Chondrocyte (in vitro differentiated cells): ENCODE measurements around the gene NAPSA. TPM values are rescaled to one million over a fixed set of nuclear protein-coding genes. Genes with fewer than 3 reads are reported as not detected.

Source experiments
- DNase-seq: peaks from one replicate; pipeline ENCODE4 v3.0.0; 2021; ENCODE audit warnings: mixed read lengths, low spot score
- H3K27ac Mint-ChIP-seq: one replicate; pipeline ENCODE4 v1.8.0; 2021; ENCODE audit warnings: mild to moderate bottlenecking, moderate library complexity, mixed read lengths; ENCODE audit not compliant: unreplicated experiment
- H3K27me3 Mint-ChIP-seq: 2 replicates; pipeline ENCODE4 v1.8.0; 2021; ENCODE audit warnings: low read depth, mixed read lengths
- H3K36me3 Mint-ChIP-seq: 2 replicates; pipeline ENCODE4 v1.8.0; 2021; ENCODE audit warnings: low read depth, mixed read lengths
- H3K4me1 Mint-ChIP-seq: 2 replicates; pipeline ENCODE4 v1.8.0; 2021; ENCODE audit warnings: low read depth, mild to moderate bottlenecking, mixed read lengths
- H3K4me3 Mint-ChIP-seq: one replicate; pipeline ENCODE4 v1.8.0; 2021; ENCODE audit warnings: mild to moderate bottlenecking, moderate library complexity, mixed read lengths; ENCODE audit not compliant: unreplicated experiment
- H3K9me3 Mint-ChIP-seq: 2 replicates; pipeline ENCODE4 v1.8.0; 2021; ENCODE audit warnings: low read depth, mixed read lengths
- CTCF ChIP-seq: fragments of 200-600 bp; sonication (generic); IDR thresholded peaks from 2 replicates; pipeline ENCODE4 v1.5.0; 2021; ENCODE audit warnings: antibody characterized with exemption, mild to moderate bottlenecking, moderate library complexity
- total RNA-seq: library from RNA; stranded (reverse); gene quantifications from 3 replicates; pipeline ENCODE4 v1.2.1, GENCODE V29; 2021

The NAPSA gene
- total RNA-seq, 1 donor from 2014 or later: 0.55 TPM

GRCh38 chr19:50326101-50326664 lies 39.3 kb downstream of the NAPSA start:
- H3K4me3 Mint-ChIP-seq: peak overlapping the region; percentile 45

GRCh38 chr19:50325310-50326100 lies 39.9 kb downstream of the NAPSA start:
- H3K27me3 Mint-ChIP-seq: peaks cover 13% of the 10 kb centered on the region
- TF ChIP-seq CTCF: no peak
- peaks cover 10% of the 10 kb centered on the region for H3K36me3 Mint-ChIP-seq
- peak overlapping the region; percentile 45 for H3K4me3 Mint-ChIP-seq
- DNase-seq: no peak
- no peaks in the 10 kb centered on the region for H3K9me3 Mint-ChIP-seq
- peaks cover 27% of the 10 kb centered on the region for H3K4me1 Mint-ChIP-seq
- H3K27ac Mint-ChIP-seq: no peak overlapping the region

More at GRCh38 chr19:50326101-50326664, 39.3 kb downstream of the NAPSA start:
- Mint-ChIP-seq H3K27ac (no peak overlapping the region), H3K4me1 (peaks cover 32% of the 10 kb centered on the region), H3K27me3 (peaks cover 13% of the 10 kb centered on the region), H3K9me3 (no peaks in the 10 kb centered on the region), H3K36me3 (peaks cover 10% of the 10 kb centered on the region)
- no peak for TF ChIP-seq CTCF
- no peak for DNase-seq

- DNase-seq: no peak
- Mint-ChIP-seq H3K4me1 (peaks cover 17% of the 10 kb centered on the region), H3K36me3 (peaks cover 10% of the 10 kb centered on the region), H3K4me3 (no peak overlapping the region), H3K9me3 (no peaks in the 10 kb centered on the region), H3K27me3 (peaks cover 14% of the 10 kb centered on the region), H3K27ac (no peak overlapping the region)
- no peak for TF ChIP-seq CTCF
These were observed 41.1 kb downstream of the NAPSA start for GRCh38 chr19:50324331-50324730.

DNA sequence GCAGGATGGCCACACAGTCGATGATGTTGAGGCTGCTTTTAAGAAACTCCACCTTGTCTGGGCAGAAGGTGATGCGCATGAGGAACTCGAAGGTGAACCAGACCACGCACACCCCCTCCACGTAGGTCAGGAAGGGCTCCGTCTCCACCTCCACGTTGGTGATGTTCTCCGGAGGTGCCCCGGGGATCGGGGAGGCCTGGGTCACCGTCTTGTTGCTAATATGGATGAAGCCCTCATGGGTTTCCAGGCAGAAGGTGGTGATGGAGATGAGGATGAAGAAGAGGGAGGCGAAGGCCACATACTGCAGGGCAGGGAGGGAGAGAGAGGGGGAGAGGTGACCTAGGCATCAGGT lies 41.7 kb downstream of the NAPSA start:
- Mint-ChIP-seq H3K9me3 (no peaks in the 10 kb centered on the region), H3K27me3 (peaks cover 18% of the 10 kb centered on the region), H3K4me1 (peaks cover 16% of the 10 kb centered on the region), H3K36me3 (peaks cover 10% of the 10 kb centered on the region), H3K4me3 (no peak overlapping the region), H3K27ac (no peak overlapping the region)
- DNase-seq: no peak
- no peak for TF ChIP-seq CTCF

- H3K9me3 Mint-ChIP-seq: no peaks in the 10 kb centered on the region
- no peak overlapping the region for H3K4me3 Mint-ChIP-seq
- peaks cover 16% of the 10 kb centered on the region for H3K4me1 Mint-ChIP-seq
- no peak for TF ChIP-seq CTCF
- H3K27ac Mint-ChIP-seq: no peak overlapping the region
- peaks cover 10% of the 10 kb centered on the region for H3K36me3 Mint-ChIP-seq
- H3K27me3 Mint-ChIP-seq: peaks cover 18% of the 10 kb centered on the region
- peak; percentile 77 for DNase-seq
These were observed 42.3 kb downstream of the NAPSA start for GRCh38 chr19:50322931-50323781.
